HG03064 (cell line): Measurements from ENCODE around the gene C14orf132.

Experiments used
- ATAC-seq: cut with Tn5 transposase; IDR thresholded peaks from one replicate; pipeline ENCODE4 v1.9.1; 2021; ENCODE audit warnings: low read depth; ENCODE audit not compliant: unreplicated experiment

C14orf132 gene

DNA sequence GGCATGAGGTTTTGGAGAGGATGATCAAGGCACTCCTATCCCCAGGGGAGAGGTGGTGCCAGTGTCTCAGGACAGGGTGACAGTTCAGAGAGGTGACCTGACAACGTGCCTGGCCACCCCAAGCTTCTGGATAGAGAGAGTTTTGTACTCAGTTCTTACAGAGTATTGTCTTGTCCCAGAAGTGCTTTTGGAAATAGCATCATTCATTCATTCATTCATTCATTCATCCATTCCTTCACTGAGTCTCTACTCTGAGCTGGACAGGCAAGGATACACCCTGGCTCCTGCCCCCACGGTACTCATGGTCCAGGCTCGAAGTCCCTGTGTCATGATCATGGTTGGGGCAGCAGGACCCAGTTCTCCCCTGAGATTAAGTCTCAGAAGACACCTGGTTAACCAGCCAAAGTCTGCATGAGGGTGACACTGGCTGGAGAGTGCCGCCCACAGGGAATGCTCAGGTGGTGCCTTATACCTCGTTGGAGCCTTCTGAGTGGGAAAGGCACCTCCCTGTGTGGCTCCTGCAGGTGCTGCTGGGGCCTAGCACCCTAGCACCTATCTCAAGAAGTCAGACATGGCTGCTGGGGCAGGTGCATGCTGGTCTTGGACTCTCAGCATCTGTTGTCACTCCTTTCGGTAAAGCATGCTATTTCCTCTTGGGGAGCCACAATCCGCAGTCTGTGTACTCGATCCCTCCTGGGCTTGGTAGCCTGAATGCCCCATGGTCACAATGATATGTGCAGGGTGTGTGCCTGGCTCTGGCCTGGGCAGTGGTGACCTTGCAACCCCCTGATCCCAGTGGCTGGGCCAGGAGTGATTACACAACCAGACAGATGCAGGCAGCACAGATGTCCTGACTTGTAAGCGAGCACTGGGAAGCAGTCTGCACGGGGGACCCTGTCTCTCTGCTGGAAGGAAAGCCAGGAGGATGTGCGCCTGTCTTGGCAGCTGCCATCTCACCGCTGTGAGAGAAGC lies 57.8 kb downstream of the C14orf132 start:
- ATAC-seq, result no peak

DNA sequence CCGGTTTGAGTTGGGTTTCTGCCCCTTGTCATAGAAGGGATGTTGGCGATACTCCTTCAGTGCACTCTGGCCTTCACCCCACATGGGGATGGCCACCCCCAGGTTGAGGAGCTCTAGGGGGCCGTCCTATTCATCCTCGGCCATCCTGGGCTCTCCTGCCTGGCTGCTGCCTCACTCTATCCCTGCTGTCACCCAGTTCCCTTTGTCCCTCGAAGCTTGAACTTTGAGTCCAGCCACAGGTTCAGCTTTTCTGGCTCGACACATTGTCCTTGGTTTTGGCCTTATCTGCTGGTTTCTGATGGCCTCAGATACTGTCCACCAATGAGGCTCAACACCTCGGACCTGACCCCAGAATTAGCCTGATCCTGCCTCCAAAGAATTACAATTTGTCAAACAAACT lies 58.6 kb downstream of the C14orf132 start:
- no peak for ATAC-seq

GRCh38 chr14:96098309-96098998 lies 59.3 kb downstream of the C14orf132 start:
- no peak for ATAC-seq

- no peak for ATAC-seq
Observed at GRCh38 chr14:96098999-96099335, 59.8 kb downstream of the C14orf132 start.

GRCh38 chr14:96100161-96101064 lies 61.3 kb downstream of the C14orf132 start:
- ATAC-seq, result no peak

GRCh38 chr14:96102081-96102856 lies 63.1 kb downstream of the C14orf132 start:
- ATAC-seq, result no peak

GRCh38 chr14:96103075-96103474 lies 63.9 kb downstream of the C14orf132 start:
- no peak for ATAC-seq

DNA sequence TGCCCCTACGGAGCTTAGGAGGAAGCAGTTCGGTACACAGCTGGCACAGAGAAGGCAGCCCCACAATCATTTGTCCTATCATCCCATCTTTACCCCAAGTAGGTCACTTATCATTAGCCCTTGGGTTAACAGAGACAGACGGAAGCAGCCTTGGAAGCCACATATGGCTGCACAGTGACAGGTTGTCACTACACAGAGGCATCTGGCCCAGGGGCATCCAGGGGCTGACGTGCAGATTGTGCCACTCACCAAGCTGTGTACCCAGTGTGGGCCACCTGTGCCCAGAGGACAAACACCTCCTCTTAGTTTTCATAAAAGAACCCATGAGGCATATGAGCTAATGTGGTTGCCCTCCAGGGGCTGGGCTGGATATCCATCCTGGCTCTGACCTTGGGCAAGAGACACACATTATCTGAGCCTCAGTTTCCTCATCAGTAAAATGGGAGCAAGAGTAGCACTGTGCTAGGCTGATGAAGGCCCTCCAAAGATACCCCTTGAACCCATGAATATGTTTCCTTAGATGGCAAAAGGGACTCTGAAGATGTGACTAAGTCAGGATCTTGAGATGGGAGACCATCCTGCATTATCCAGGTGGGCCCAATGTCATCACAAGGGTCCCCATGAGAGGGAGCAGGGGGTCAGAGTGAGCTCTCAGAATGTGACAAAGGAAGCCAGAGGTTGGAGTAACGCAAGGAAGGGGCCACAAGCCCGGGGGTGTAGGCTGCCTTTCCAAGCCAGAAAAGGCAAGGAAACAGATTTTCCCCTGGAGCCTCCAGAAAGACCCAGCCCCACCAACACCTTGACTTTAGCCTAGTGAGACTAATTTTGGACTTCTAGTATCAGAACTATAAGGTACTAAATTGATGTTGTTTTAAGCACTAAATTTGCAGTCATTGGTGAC lies 64.6 kb downstream of the C14orf132 start:
- ATAC-seq, result no peak

DNA sequence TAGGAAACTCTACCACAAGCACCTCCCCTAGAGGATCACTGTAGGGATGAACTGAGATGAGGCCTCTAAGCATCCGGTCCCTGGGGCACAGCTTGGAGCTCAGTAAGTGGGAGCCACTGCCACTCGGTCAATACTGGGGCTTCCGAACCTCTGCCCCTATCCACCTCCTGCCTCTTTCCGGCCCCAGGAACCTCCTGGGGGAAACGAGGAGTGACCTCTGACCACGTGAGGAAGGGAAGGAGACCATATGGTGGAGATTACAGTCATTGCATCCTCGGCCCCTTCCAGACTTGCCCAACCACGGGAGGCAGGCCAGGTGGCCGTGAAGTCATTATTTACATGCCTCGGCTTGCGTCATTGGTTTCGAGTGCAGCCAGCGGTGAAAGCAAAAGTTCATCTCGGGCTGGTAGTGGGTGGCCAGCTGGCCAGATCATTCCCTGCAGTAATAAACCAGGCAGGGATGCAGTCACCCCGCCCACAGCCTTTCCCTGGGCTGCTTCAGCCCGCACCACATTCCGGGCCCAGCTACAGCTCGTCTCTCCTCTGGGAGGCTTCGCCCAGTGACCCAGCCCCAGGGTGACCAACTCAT lies 65.4 kb downstream of the C14orf132 start:
- no peak for ATAC-seq

DNA sequence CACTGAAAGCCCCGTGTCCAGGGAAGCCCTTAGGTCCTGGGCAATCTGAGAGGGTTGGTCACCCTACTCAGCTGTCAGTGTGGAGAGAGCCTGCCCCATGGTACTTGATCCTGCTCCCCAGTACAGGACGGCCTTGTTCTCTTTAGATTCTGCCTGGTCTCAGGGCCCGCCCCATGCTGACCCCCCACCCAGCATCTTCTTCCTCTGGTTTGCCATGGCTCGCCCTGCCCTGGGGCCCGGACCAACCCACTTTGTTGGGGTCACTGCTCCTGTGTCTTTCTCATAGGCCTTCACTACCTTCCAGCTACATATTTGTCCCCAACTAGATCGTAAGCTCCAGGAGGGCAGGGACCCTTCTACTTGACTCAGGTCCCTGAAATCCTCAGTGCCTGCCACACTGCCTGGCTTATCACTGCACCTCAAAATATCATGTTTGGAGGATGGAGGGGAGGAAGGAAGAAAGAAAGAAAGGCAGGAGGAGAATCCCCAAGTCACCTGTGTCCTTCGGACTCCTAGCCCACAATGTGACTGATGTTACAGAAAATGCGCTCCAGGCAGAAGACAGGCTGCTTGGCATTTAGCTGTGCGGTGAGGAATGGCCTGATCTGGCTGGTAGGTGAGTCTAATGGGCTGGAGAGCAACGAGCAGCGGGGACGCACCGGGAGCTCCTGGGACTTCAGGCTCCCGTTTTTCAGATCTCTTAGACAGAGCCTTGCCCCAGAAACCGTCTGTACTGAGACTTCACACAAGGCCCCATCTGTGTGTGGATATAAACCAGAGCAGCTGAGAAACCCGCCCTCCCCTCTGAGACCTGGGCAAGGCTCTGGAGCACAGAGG lies 66.1 kb downstream of the C14orf132 start:
- no peak for ATAC-seq

GRCh38 chr14:96105926-96106441 lies 66.8 kb downstream of the C14orf132 start:
- no peak for ATAC-seq

- ATAC-seq, result no peak
Observed at GRCh38 chr14:96106891-96107290, 67.7 kb downstream of the C14orf132 start.

- no peak for ATAC-seq
Observed at GRCh38 chr14:96108061-96108795, 69.1 kb downstream of the C14orf132 start.

GRCh38 chr14:96108911-96109310 lies 69.7 kb downstream of the C14orf132 start:
- ATAC-seq, result no peak

GRCh38 chr14:96109596-96110355 lies 70.6 kb downstream of the C14orf132 start:
- no peak for ATAC-seq

DNA sequence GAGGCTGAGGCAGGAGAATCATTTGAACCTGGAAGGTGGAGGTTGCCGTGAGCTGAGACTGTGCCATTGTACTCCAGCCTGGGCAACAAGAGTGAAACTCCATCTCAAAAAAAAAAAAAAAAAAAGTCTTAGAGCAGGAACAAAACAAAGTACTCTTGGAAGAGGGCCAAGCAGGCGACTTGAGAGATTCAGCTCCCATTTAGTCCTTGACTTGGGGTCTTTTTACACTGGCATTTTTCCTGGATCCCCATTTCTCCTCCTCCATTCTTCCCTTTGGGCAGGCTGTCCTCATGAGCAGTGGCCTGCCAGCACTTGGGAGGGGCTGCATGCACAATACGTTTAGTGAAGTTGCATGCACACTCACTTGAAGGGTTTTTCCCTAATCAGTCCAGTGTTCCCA lies 72.9 kb downstream of the C14orf132 start:
- no peak for ATAC-seq
